Cardiac fibroblast (primary cell): ENCODE measurements around the gene SLC2A8.

Source experiments
- DNase-seq, 2 donors: peaks; one replicate each; pipeline versions ENCODE4 v3.0.0 to v3.0.0-alpha.2; 2010; ENCODE audit warnings: low read depth in 2 of 2
- H3K4me3 ChIP-seq, 2 donors: replicated peaks in 1 of 2; 1 replicate in 1 of 2; 2 replicates in 1 of 2; pipeline ENCODE4 v1.5.1; 2011; ENCODE audit warnings: low read depth in 2 of 2, low read length in 2 of 2, mild to moderate bottlenecking in 2 of 2, moderate library complexity in 1 of 2
- CTCF ChIP-seq: IDR thresholded peaks from one replicate; pipeline ENCODE4 v1.5.1; 2011; ENCODE audit warnings: low read depth, mild to moderate bottlenecking, low read length, inconsistent platforms

SLC2A8 gene

GRCh38 chr9:127452691-127453090 lies 55.7 kb downstream of the SLC2A8 start:
- H3K4me3 ChIP-seq, result peak overlapping the region in 1 of 2 donors; percentile 74
- TF ChIP-seq CTCF, result no peak
- peak; percentile 22 to 72 for DNase-seq

- peak; percentile 37 for TF ChIP-seq CTCF
- DNase-seq, result no peak
- no peak overlapping the region for H3K4me3 ChIP-seq
These were observed 58.5 kb downstream of the SLC2A8 start for GRCh38 chr9:127455324-127455992.

- TF ChIP-seq CTCF, result no peak
- no peak for DNase-seq
- H3K4me3 ChIP-seq, result no peak overlapping the region
These were observed 60.4 kb downstream of the SLC2A8 start for GRCh38 chr9:127457191-127457878.
